ENCODE data around the gene SEMA3F. TPM values are rescaled to one million over a fixed set of nuclear protein-coding genes. Genes with fewer than 3 reads are reported as not detected.

The SEMA3F gene
- total RNA-seq, 5 donors from 2014 or later (not counting 1 experiment from before 2014, with no cell fraction given) = 0.32 to 0.46 (median 0.36) TPM; not detected in 1

DNA sequence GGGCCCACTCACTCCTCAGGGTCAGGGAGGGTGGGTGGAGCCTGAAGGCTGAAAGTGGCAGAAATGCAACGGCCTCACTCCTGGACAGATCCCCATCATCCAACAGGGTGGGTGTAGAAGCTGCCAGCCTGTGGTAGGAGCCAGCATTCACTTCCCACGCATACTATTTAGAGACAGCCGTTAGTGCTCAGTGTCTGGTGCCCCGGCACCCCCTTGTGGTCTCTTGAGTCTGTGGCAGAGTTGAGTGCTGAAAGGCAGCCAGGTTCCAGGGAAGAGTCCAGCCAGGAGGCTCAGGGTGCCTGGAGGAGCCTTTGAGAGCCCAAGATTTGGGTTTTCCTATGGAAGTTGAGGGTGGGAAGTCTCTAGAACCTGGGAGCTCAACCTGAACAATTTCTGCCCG lies 34.1 kb downstream of the SEMA3F start:
- no peak overlapping the region for H3K4me3 ChIP-seq (ENCODE audit: control insufficient read depth in 1 of 2, extremely low read depth in 1 of 2, low read length in 1 of 2)
- ChIA-PET CTCF (interaction anchor here in 1 of 2 donors (0.5 kb wide), 1 partner anchor 26 kb away, joined by 5 read pairs; no protein-coding TSS in a partner anchor), POLR2A (no interaction called here)
- ATAC-seq (replicated peaks in 1 of 4) (peak in 2 of 4 experiments; percentile 31 to 37), DNase-seq (peak in 11 of 35 experiments; percentile 7 to 44 (median 22))
- peaks cover 0 to 18% of the 10 kb centered on the region in 2 experiments for H3K4me1 ChIP-seq (ENCODE audit: control insufficient read depth in 1 of 2, extremely low read depth in 1 of 2, insufficient read depth in 2 of 2, low read length in 2 of 2)
- 27% methylated on average over 3 of the region's 5 CpGs for WGBS (ENCODE audit: insufficient coverage)
- H3K27ac ChIP-seq (ENCODE audit: low read length) = no peak overlapping the region
- Mint-ChIP-seq H3K4me1 (peaks cover 0 to 9% (median 5%) of the 10 kb centered on the region in 3 donors), H3K27me3 (peaks cover 4% of the 10 kb centered on the region in 2 donors), H3K4me3 (no peak overlapping the region), H3K36me3 (no peaks in the 10 kb centered on the region), H3K27ac (no peak overlapping the region), H3K9me3 (no peaks in the 10 kb centered on the region)
- no peaks in the 10 kb centered on the region for H3K9me3 ChIP-seq
- H3K36me3 ChIP-seq (ENCODE audit: control insufficient read depth in 2 of 2, extremely low read depth in 1 of 2, insufficient read depth in 1 of 2, low read length in 1 of 2) = no peaks in the 10 kb centered on the region
- peaks cover 0 to 53% of the 10 kb centered on the region in 2 experiments for H3K27me3 ChIP-seq (replicated peaks in 1 of 2; ENCODE audit: control insufficient read depth in 2 of 2, extremely low read depth in 1 of 2, insufficient read depth in 2 of 2, low read length in 1 of 2)

DNA sequence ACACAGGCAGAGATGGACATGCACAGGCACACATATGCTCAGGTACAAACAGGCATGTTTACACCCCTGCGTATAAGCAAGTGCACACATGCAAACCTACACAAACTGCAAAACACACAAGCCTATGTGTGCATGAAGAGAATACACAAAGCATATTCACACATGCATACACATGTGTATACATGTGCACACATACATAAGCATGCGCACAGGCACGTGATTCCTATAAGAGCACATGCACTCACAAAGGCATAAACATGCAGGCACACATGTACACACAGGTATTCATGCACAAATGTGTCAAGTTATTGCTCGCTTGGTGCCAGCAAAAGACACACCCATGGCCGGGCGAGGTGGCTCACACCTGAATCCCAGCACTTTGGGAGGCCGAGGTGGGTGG lies 34.9 kb downstream of the SEMA3F start:
- Mint-ChIP-seq H3K36me3 (no peaks in the 10 kb centered on the region), H3K9me3 (no peaks in the 10 kb centered on the region), H3K27me3 (peaks cover 4 to 6% of the 10 kb centered on the region in 2 donors), H3K4me3 (no peak overlapping the region), H3K4me1 (peaks cover 4 to 14% (median 10%) of the 10 kb centered on the region in 3 donors), H3K27ac (no peak overlapping the region)
- H3K27me3 ChIP-seq (replicated peaks in 1 of 2; ENCODE audit: control insufficient read depth in 2 of 2, extremely low read depth in 1 of 2, insufficient read depth in 2 of 2, low read length in 1 of 2) = peaks cover 0 to 50% of the 10 kb centered on the region in 2 experiments
- POLR2A ChIA-PET = no interaction called here
- no peak overlapping the region for H3K4me3 ChIP-seq (ENCODE audit: control insufficient read depth in 1 of 2, extremely low read depth in 1 of 2, low read length in 1 of 2)
- DNase-seq = no peak
- 81% methylated on average over 6 of the region's 7 CpGs for WGBS (ENCODE audit: insufficient coverage)
- peaks cover 0 to 24% of the 10 kb centered on the region in 2 experiments for H3K4me1 ChIP-seq (ENCODE audit: control insufficient read depth in 1 of 2, extremely low read depth in 1 of 2, insufficient read depth in 2 of 2, low read length in 2 of 2)
- ATAC-seq (replicated peaks in 1 of 4) = no peak
- no peaks in the 10 kb centered on the region for H3K36me3 ChIP-seq (ENCODE audit: control insufficient read depth in 2 of 2, extremely low read depth in 1 of 2, insufficient read depth in 1 of 2, low read length in 1 of 2)
- H3K9me3 ChIP-seq = no peaks in the 10 kb centered on the region
- CTCF ChIA-PET = interaction anchor here in 1 of 2 donors (0.6 to 1.0 kb wide), 3 partner anchors 50 to 74 kb away, joined by 4 to 7 read pairs (median 5); no protein-coding TSS in a partner anchor
- no peak overlapping the region for H3K27ac ChIP-seq (ENCODE audit: low read length)

DNA sequence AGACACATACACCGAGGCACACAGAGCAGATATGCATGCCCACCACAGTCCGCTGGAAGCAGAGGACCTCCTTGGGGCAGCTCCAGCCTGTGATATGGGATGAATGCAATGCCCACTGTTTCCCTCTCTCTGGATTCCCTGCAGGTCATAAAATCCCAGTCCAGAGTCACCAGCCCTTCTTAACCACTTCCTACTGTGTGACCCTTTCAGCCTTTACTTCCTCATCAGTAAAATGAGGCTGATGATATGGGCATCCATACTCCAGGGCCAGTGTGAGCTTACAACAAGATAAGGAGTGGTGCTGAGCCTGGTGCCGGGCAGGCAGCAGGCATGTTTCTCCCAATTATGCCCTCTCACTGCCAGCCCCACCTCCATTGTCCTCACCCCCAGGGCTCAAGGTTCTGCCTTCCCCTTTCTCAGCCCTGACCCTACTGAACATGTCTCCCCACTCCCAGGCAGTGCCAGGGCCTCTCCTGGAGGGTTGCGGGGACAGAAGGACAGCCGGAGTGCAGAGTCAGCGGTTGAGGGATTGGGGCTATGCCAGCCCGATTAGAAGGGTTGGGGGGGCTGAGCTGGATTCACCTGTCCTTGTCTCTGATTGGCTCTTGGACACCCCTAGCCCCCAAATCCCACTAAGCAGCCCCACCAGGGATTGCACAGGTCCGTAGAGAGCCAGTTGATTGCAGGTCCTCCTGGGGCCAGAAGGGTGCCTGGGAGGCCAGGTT lies 36.0 kb downstream of the SEMA3F start, which contains the start of gene GNAT1:
Gene GNAT1, plus strand, starts transcription at position 675 of the 725 bp plus-strand sequence. CDS start 116 bp downstream, outside the sequence.
- POLR2A ChIA-PET = no interaction called here
- H3K36me3 Mint-ChIP-seq = no peaks in the 10 kb centered on the region
- CTCF ChIA-PET = interaction anchor here (0.6 to 1.1 kb wide), 5 partner anchors 56 to 92 kb away, joined by 3 to 6 read pairs (median 4); no protein-coding TSS in a partner anchor
- H3K4me1 ChIP-seq (ENCODE audit: control insufficient read depth in 1 of 2, extremely low read depth in 1 of 2, insufficient read depth in 2 of 2, low read length in 2 of 2) = peaks cover 0 to 24% of the 10 kb centered on the region in 2 experiments
- no peak within 1 kb of the TSS for H3K4me3 ChIP-seq (ENCODE audit: control insufficient read depth in 1 of 2, extremely low read depth in 1 of 2, low read length in 1 of 2)
- no peak for DNase-seq
- H3K27me3 Mint-ChIP-seq = peaks cover 4 to 6% of the 10 kb centered on the region in 2 donors
- 81% methylated on average over 2 of the region's 8 CpGs for WGBS (ENCODE audit: insufficient coverage)
- H3K27me3 ChIP-seq (replicated peaks in 1 of 2; ENCODE audit: control insufficient read depth in 2 of 2, extremely low read depth in 1 of 2, insufficient read depth in 2 of 2, low read length in 1 of 2) = peaks cover 2 to 53% of the 10 kb centered on the region in 2 experiments
- H3K9me3 Mint-ChIP-seq = no peaks in the 10 kb centered on the region
- H3K9me3 ChIP-seq = no peaks in the 10 kb centered on the region
- no peaks in the 10 kb centered on the region for H3K36me3 ChIP-seq (ENCODE audit: control insufficient read depth in 2 of 2, extremely low read depth in 1 of 2, insufficient read depth in 1 of 2, low read length in 1 of 2)
- H3K27ac ChIP-seq (ENCODE audit: low read length) = no peak within 1 kb of the TSS
- peaks cover 4 to 14% (median 12%) of the 10 kb centered on the region in 3 donors for H3K4me1 Mint-ChIP-seq
- no peak within 1 kb of the TSS for H3K4me3 Mint-ChIP-seq
- H3K27ac Mint-ChIP-seq = no peak within 1 kb of the TSS
- ATAC-seq (replicated peaks in 1 of 4) = no peak

DNA sequence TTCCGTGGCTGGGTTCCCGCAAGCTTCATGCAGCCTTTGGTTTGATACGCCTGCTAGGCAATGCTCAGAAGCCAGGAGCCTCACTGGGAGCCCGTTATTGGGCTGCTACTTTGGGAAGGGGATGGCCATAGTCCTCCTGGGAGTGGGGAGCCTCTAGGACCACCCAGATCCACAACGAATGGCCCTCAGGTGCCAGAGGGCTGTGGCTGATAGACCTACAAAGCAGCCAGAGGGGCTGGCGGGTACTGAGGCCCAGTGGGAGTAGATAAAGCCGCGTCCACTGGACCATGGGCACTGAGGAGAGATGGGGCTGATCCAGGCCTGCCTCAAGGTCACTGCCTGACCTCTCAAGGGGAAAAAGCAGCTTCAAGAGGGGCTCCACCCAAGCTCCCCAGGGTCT lies 37.0 kb downstream of the SEMA3F start:
- ChIA-PET POLR2A (no interaction called here), CTCF (interaction anchor here (0.7 to 3.9 kb wide), 6 partner anchors 32 to 80 kb away, joined by 3 to 60 read pairs (median 6); no protein-coding TSS in a partner anchor)
- H3K27ac Mint-ChIP-seq = no peak overlapping the region
- 87% methylated on average over 8 of the region's 8 CpGs for WGBS (ENCODE audit: insufficient coverage)
- peaks cover 4 to 9% of the 10 kb centered on the region in 2 donors for H3K27me3 Mint-ChIP-seq
- H3K9me3 Mint-ChIP-seq = no peaks in the 10 kb centered on the region
- ATAC-seq (replicated peaks in 1 of 4) (no peak), DNase-seq (no peak)
- H3K36me3 Mint-ChIP-seq = no peaks in the 10 kb centered on the region
- peaks cover 4 to 14% (median 12%) of the 10 kb centered on the region in 3 donors for H3K4me1 Mint-ChIP-seq
- no peak overlapping the region for H3K4me3 Mint-ChIP-seq
- no peaks in the 10 kb centered on the region for H3K9me3 ChIP-seq
- H3K36me3 ChIP-seq (ENCODE audit: control insufficient read depth in 2 of 2, extremely low read depth in 1 of 2, insufficient read depth in 1 of 2, low read length in 1 of 2) = no peaks in the 10 kb centered on the region
- H3K27me3 ChIP-seq (replicated peaks in 1 of 2; ENCODE audit: control insufficient read depth in 2 of 2, extremely low read depth in 1 of 2, insufficient read depth in 2 of 2, low read length in 1 of 2) = peaks cover 2 to 52% of the 10 kb centered on the region in 2 experiments
- H3K4me1 ChIP-seq (ENCODE audit: control insufficient read depth in 1 of 2, extremely low read depth in 1 of 2, insufficient read depth in 2 of 2, low read length in 2 of 2) = peaks cover 0 to 24% of the 10 kb centered on the region in 2 experiments
- no peak overlapping the region for H3K4me3 ChIP-seq (ENCODE audit: control insufficient read depth in 1 of 2, extremely low read depth in 1 of 2, low read length in 1 of 2)
- H3K27ac ChIP-seq (ENCODE audit: low read length) = no peak overlapping the region

DNA sequence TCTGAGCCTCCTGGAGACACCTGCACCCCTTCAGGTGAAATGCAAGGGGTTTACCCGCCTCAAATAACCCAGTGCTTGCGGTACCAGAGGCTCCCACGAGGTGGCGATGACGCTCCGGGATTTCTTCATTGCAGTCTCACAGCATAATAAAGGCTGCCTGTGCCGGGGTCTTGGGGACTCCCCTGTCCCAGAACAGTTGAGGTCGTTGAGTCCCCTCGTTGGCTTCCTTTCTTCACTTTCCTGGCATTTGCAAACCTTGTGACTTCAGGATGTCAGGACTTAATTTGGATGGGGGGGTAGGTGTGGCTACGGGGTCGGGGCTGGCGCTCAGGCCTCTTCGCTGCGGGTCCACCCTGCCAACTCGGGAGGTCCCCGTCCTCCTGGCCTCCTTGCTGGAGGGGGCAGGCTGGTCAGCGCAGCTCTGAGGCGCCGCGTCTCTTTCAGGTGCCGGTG lies 37.6 kb downstream of the SEMA3F start:
- Mint-ChIP-seq H3K4me1 (peaks cover 4 to 14% (median 12%) of the 10 kb centered on the region in 3 donors), H3K9me3 (no peaks in the 10 kb centered on the region), H3K4me3 (peak overlapping the region in 1 of 3 donors; percentile 64), H3K27me3 (peaks cover 7 to 10% of the 10 kb centered on the region in 2 donors), H3K36me3 (no peaks in the 10 kb centered on the region), H3K27ac (peak overlapping the region in 1 of 2 donors; percentile 39)
- Histone ChIP-seq H3K9me3 (no peaks in the 10 kb centered on the region), H3K27ac (ENCODE audit: low read length) (no peak overlapping the region), H3K27me3 (replicated peaks in 1 of 2; ENCODE audit: control insufficient read depth in 2 of 2, extremely low read depth in 1 of 2, insufficient read depth in 2 of 2, low read length in 1 of 2) (peaks cover 2 to 52% of the 10 kb centered on the region in 2 experiments), H3K36me3 (ENCODE audit: control insufficient read depth in 2 of 2, extremely low read depth in 1 of 2, insufficient read depth in 1 of 2, low read length in 1 of 2) (no peaks in the 10 kb centered on the region), H3K4me1 (ENCODE audit: control insufficient read depth in 1 of 2, extremely low read depth in 1 of 2, insufficient read depth in 2 of 2, low read length in 2 of 2) (peaks cover 0 to 24% of the 10 kb centered on the region in 2 experiments), H3K4me3 (ENCODE audit: control insufficient read depth in 1 of 2, extremely low read depth in 1 of 2, low read length in 1 of 2) (no peak overlapping the region)
- ChIA-PET POLR2A (no interaction called here), CTCF (interaction anchor here (0.7 to 3.9 kb wide), 7 partner anchors 32 to 80 kb away, joined by 3 to 60 read pairs (median 8); no protein-coding TSS in a partner anchor)
- 21% methylated on average over 21 of the region's 21 CpGs for WGBS (ENCODE audit: insufficient coverage)
- DNase-seq (peak; percentile 58 to 90 (median 79)), ATAC-seq (replicated peaks in 1 of 4) (peak; percentile 23 to 54 (median 46))

DNA sequence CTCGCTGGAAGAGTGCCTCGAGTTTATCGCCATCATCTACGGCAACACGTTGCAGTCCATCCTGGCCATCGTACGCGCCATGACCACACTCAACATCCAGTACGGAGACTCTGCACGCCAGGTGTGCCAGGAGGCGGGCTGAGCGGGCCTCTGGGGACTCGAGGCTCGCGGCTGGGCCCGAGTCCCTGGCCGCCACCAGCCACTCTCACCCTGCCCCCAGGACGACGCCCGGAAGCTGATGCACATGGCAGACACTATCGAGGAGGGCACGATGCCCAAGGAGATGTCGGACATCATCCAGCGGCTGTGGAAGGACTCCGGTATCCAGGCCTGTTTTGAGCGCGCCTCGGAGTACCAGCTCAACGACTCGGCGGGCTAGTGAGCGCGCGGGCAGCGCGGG lies 38.2 kb downstream of the SEMA3F start:
- peaks cover 2 to 52% of the 10 kb centered on the region in 2 experiments for H3K27me3 ChIP-seq (replicated peaks in 1 of 2; ENCODE audit: control insufficient read depth in 2 of 2, extremely low read depth in 1 of 2, insufficient read depth in 2 of 2, low read length in 1 of 2)
- DNase-seq = no peak
- no peak overlapping the region for H3K4me3 ChIP-seq (ENCODE audit: control insufficient read depth in 1 of 2, extremely low read depth in 1 of 2, low read length in 1 of 2)
- H3K36me3 Mint-ChIP-seq = no peaks in the 10 kb centered on the region
- ChIA-PET CTCF (interaction anchor here (1.3 to 3.9 kb wide), 4 partner anchors 32 to 56 kb away, joined by 3 to 60 read pairs (median 29); no protein-coding TSS in a partner anchor), POLR2A (no interaction called here)
- no peak overlapping the region for H3K27ac Mint-ChIP-seq
- no peaks in the 10 kb centered on the region for H3K36me3 ChIP-seq (ENCODE audit: control insufficient read depth in 2 of 2, extremely low read depth in 1 of 2, insufficient read depth in 1 of 2, low read length in 1 of 2)
- 53% methylated on average over 30 of the region's 36 CpGs for WGBS (ENCODE audit: insufficient coverage)
- H3K4me1 Mint-ChIP-seq = peaks cover 4 to 14% (median 12%) of the 10 kb centered on the region in 3 donors
- H3K9me3 Mint-ChIP-seq = no peaks in the 10 kb centered on the region
- H3K9me3 ChIP-seq = no peaks in the 10 kb centered on the region
- peaks cover 7 to 10% of the 10 kb centered on the region in 2 donors for H3K27me3 Mint-ChIP-seq
- no peak for ATAC-seq (replicated peaks in 1 of 4)
- no peak overlapping the region for H3K27ac ChIP-seq (ENCODE audit: low read length)
- peak overlapping the region in 1 of 3 donors; percentile 64 for H3K4me3 Mint-ChIP-seq
- H3K4me1 ChIP-seq (ENCODE audit: control insufficient read depth in 1 of 2, extremely low read depth in 1 of 2, insufficient read depth in 2 of 2, low read length in 2 of 2) = peaks cover 0 to 24% of the 10 kb centered on the region in 2 experiments
